K562 (cell line): Measurements from ENCODE around the gene ZW10. TPM values are rescaled to one million over a fixed set of nuclear protein-coding genes. Genes with fewer than 3 reads are reported as not detected.

Experiments
- CBX8 ChIP-seq: fragments of 200-600 bp; sonication (generic); IDR thresholded peaks from 2 replicates; pipeline ENCODE4 v1.6.1; 2012; ENCODE audit warnings: borderline replicate concordance, mixed run types, low read depth, mild to moderate bottlenecking, moderate library complexity, mixed read lengths, low read length, control low read depth, inconsistent platforms; ENCODE audit not compliant: poor library complexity, severe bottlenecking; ENCODE audit errors: extremely low read depth
- CEBPB ChIP-seq: fragments of 450-650 bp; IDR thresholded peaks from 2 replicates; pipeline ENCODE4 v1.6.1; 2016; ENCODE audit warnings: missing genetic modification characterization, missing compliant biosample characterization
- CREM ChIP-seq: IDR thresholded peaks from 2 replicates; pipeline ENCODE4 v1.6.1; 2014; ENCODE audit warnings: antibody characterized with exemption, low read depth
- CTCF ChIP-seq, 3 experiments: IDR thresholded peaks in 2 of 3; conservative IDR thresholded peaks in 1 of 3; 2 replicates each; pipeline ENCODE4 v1.5.1; 2011 to 2012; ENCODE audit warnings: low read length in 3 of 3, mild to moderate bottlenecking in 3 of 3, control low read depth in 2 of 3, improper control_type of control experiment in 1 of 3, inconsistent platforms in 1 of 3, low read depth in 1 of 3, mixed read lengths in 1 of 3, moderate library complexity in 1 of 3; ENCODE audit not compliant: insufficient read depth in 2 of 3
- FOSL1 ChIP-seq: fragments of 200-800 bp; sonication (Bioruptor generic); conservative IDR thresholded peaks from 2 replicates; pipeline ENCODE4 v1.6.1; 2016; ENCODE audit warnings: missing genetic modification characterization, missing compliant biosample characterization
- GABPB1 ChIP-seq: sonication (generic); formaldehyde crosslinking; IDR thresholded peaks from 2 replicates; pipeline ENCODE4 v1.8.0; 2022; ENCODE audit warnings: mild to moderate bottlenecking, missing genetic modification reagents
- MED1 ChIP-seq: sonication (generic); formaldehyde crosslinking; IDR thresholded peaks from 2 replicates; pipeline ENCODE4 v1.8.1; 2023; ENCODE audit warnings: missing genetic modification reagents, borderline replicate concordance
- MYBL2 ChIP-seq, 2 experiments: fragments of 450-650 bp in 1 of 2; sonication (generic) in 1 of 2; formaldehyde crosslinking in 1 of 2; IDR thresholded peaks; 2 replicates each; pipeline versions ENCODE4 v1.6.1 to v1.8.1; 2017 to 2022; ENCODE audit warnings: borderline replicate concordance in 1 of 2, inconsistent platforms in 1 of 2, low read depth in 1 of 2, mild to moderate bottlenecking in 1 of 2, missing genetic modification reagents in 1 of 2, moderate library complexity in 1 of 2
- NKRF ChIP-seq: fragments of 450-650 bp; IDR thresholded peaks from 2 replicates; pipeline ENCODE4 v1.6.1; 2016; ENCODE audit warnings: borderline replicate concordance
- NR2C2 ChIP-seq, 2 experiments: fragments of 200-800 bp in 1 of 2; sonication (Bioruptor generic) in 1 of 2; sonication (generic) in 1 of 2; formaldehyde crosslinking in 1 of 2; IDR thresholded peaks; 2 replicates each; pipeline versions ENCODE4 v1.6.1 to v1.8.0; 2016 to 2022; ENCODE audit warnings: mild to moderate bottlenecking in 1 of 2, missing compliant biosample characterization in 1 of 2, missing genetic modification characterization in 1 of 2, missing genetic modification reagents in 1 of 2
- PRDM10 ChIP-seq: fragments of 450-650 bp; IDR thresholded peaks from 2 replicates; pipeline ENCODE4 v1.6.1; 2018; ENCODE audit not compliant: partially characterized antibody
- RBFOX2 ChIP-seq: fragments of 200-400 bp; formaldehyde crosslinking; IDR thresholded peaks from 2 replicates; pipeline ENCODE4 v1.6.1; 2017; ENCODE audit warnings: low read depth, mild to moderate bottlenecking, low read length, moderate library complexity
- RCOR1 ChIP-seq, 2 experiments: IDR thresholded peaks; 2 replicates each; pipeline ENCODE4 v1.6.1; 2012; ENCODE audit warnings: low read depth in 2 of 2, low read length in 2 of 2, borderline replicate concordance in 1 of 2, improper control_type of control experiment in 1 of 2
- SAP30 ChIP-seq: fragments of 200-600 bp; sonication (generic); IDR thresholded peaks from 2 replicates; pipeline ENCODE4 v1.6.1; 2012; ENCODE audit warnings: borderline replicate concordance, low read depth, mild to moderate bottlenecking, moderate library complexity, low read length, control low read depth, inconsistent platforms; ENCODE audit not compliant: insufficient read depth, poor library complexity, severe bottlenecking
- polyA plus RNA-seq, 8 experiments: library from polyadenylated mRNA; depleted of rRNA in 4 of 8; stranded (reverse) in 5 of 8; unstranded in 3 of 8; fragments of >200 nt; fragmentation: Nextera tagmentation in 2 of 8; fragmentation: Illumina TruSeq in 1 of 8; extraction: Ambion mirVana in 2 of 8; extraction: Trizol in 1 of 8; gene quantifications; 2 replicates each; pipeline versions ENCODE4 v1.2.1 to v1.2.3, GENCODE V29; 2011 to 2014; ENCODE audit warnings: inconsistent platforms in 1 of 8, missing spikeins in 1 of 8
- total RNA-seq, 7 experiments: library from RNA; depleted of rRNA in 6 of 7; stranded (reverse); fragments of >200 nt in 6 of 7; fragmentation: Illumina TruSeq in 2 of 7; extraction: Trizol in 2 of 7; gene quantifications; 2 replicates each; pipeline versions ENCODE4 v1.2.1 to v1.2.3, GENCODE V29; 2011 to 2021; ENCODE audit warnings: low replicate concordance in 1 of 7
- TF ChIP-seq, protein P1 (sequence below): sonication (generic); formaldehyde crosslinking; IDR thresholded peaks from 2 replicates; pipeline ENCODE4 v1.8.0; 2022; ENCODE audit warnings: mild to moderate bottlenecking, missing genetic modification reagents

Gene ZW10
- total and polyA plus RNA-seq, 9 of the 15 experiments (the other 6 are each of a cell fraction or from before 2014, with no cell fraction given), result 9.4 to 37.7 (median 25.0) TPM

- TF ChIP-seq GABPB1 (CRISPR knock-in tag) (peak; percentile 70; the same call in 1 of the 2 replicates), NKRF (peak; percentile 70; the same call in 1 of the 2 replicates), CBX8 (no peak), FOSL1 (tag) (peak; percentile 56), NR2C2 (CRISPR knock-in tag; IDR thresholded peaks at IDR 0.05) (no peak), NR2C2 (tag; IDR thresholded peaks at IDR 0.05) (peak; percentile 91), RBFOX2 (peak; percentile 96), CREM (peak; percentile 87), PRDM10 (peak; percentile 53), MED1 (CRISPR knock-in tag) (no peak), RCOR1 (IDR thresholded peaks at IDR 0.05; ENCODE audit: borderline replicate concordance in 1 of 2, low read depth in 2 of 2, low read length in 2 of 2) (peak in 1 of 2 experiments; percentile 45; a peak in 2 of 4 replicates), CTCF (IDR thresholded peaks at IDR 0.05 in 2 of 3, conservative IDR thresholded peaks at IDR 0.05 in 1 of 3; ENCODE audit: insufficient read depth in 2 of 3, low read depth in 1 of 3, low read length in 3 of 3) (peak; percentile 52 to 81 (median 79); a peak in 5 of 6 replicates), SAP30 (peak; percentile 67), MYBL2 (IDR thresholded peaks at IDR 0.05; ENCODE audit: low read depth) (peak; percentile 66), MYBL2 (CRISPR knock-in tag; IDR thresholded peaks at IDR 0.05; ENCODE audit: borderline replicate concordance) (no peak), CEBPB (peak; percentile 45; the same call in 1 of the 2 replicates)
- TF ChIP-seq, protein P1, sequence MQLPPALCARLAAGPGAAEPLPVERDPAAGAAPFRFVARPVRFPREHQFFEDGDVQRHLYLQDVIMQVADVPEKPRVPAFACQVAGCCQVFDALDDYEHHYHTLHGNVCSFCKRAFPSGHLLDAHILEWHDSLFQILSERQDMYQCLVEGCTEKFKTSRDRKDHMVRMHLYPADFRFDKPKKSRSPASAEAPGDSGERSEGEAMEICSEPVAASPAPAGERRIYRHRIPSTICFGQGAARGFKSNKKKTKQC (CRISPR knock-in tag), result no peak
Measured at GRCh38 chr11:113773416-113774173, at the start of gene ZW10 (continued).
